C1 segment of cervical spinal cord (tissue), 14 donors: ENCODE results near the gene ZFP36L2.

Experiments
- DNase-seq, 14 donors: peaks; one replicate each; lab custom pipeline; 2025; lab: John Stamatoyannopoulos, UW

Gene ZFP36L2

DNA sequence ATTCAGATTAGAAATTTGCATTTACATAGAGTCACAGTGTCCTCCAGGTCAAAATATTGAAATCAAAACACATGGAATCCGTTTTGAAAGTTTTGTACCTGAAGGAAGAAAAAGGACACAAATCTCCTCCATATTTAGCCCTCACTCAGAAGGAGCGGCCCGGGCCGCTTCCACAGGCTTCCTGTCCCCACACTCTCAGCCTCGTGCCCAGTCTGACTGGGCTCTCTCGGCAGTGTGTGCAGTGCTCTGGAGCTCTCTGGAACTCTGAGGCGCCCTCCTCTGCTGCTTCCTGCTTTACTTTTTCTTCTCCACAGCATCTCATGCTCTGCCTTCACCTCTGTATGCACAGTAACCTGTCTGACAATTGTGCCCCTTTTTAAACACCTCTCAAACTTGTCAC, 22.2 kb upstream of the ZFP36L2 start:
- DNase-seq: no peak

GRCh38 chr2:43246641-43247040, 20.2 kb upstream of the ZFP36L2 start:
- DNase-seq: no peak

DNA sequence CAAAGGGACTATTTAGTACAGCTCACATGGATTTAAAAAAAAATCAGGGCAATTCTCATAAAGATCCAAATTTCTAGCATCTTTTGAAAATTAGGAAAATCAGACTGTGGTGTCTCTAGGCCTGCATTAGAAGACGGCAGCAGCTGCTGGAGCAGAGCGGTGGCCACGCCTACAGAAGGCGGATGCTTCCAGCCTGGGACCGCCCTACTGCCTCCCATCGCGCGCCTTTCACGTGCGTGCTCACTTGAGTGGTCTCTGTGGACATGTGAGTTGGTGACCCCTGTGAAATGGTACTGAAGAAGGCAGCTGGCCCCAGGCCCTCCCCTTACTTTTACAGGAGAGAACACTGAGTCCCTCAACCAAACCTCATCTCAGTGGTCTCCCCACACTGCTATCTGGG, 15.2 kb upstream of the ZFP36L2 start:
- no peak for DNase-seq

GRCh38 chr2:43240766-43241150, 14.4 kb upstream of the ZFP36L2 start:
- DNase-seq: no peak

- peak in 2 of 14 donors; percentile 23 to 27 for DNase-seq
These were observed 13.8 kb upstream of the ZFP36L2 start for GRCh38 chr2:43239981-43240765.

- DNase-seq: no peak
These were observed 12.4 kb upstream of the ZFP36L2 start for GRCh38 chr2:43238813-43239212.

- no peak for DNase-seq
These were observed 11.8 kb upstream of the ZFP36L2 start for GRCh38 chr2:43238176-43238575.

GRCh38 chr2:43233218-43234212, 7.1 kb upstream of the ZFP36L2 start:
- peak in 2 of 14 donors; percentile 24 to 27 for DNase-seq

DNA sequence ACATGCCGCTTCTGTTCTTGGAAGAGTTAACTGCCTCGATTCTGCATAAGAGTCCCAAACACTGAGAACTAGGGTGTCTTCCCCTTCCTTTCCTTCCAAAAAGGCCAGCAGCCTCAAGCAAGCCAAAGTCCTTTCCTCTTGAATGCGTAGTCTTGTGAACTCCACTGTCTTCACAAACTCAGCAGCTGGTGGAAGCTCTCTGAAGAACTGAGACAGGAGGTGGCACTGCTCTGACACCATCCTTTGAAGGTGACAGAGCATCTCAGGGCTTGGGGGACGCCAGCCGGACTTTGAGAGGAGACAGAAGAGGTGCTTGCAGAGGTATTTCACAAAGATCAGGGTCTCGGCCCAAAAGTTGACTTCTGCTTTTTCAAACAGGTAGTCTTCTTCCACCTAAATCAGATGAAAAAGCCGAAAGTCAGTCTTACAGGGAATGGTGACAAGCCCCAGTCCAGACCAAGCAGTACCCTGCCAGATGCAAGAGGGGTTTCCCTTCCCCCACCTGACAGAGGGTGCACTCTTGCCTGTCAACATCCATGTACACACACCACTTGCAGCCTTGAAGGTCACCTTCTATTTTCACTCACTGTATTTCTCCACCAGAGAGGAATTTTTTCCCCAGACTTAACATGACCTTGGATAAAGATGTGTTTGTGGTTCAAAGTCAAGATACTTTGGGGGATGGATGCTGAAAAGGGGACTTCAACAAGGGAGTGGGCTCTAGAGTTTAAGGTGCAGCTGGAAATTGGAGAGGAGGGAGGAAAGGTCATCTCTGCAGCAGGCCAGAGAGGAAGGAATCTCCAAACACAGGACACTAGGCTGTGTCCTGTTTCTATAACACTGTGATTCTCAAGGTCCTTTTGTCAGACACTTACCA, 4.8 kb upstream of the ZFP36L2 start:
- peak in 1 of 14 donors; percentile 13 for DNase-seq

- DNase-seq: no peak
These were observed 4.0 kb upstream of the ZFP36L2 start for GRCh38 chr2:43230351-43230885.

- no peak for DNase-seq
These were observed 2.6 kb upstream of the ZFP36L2 start for GRCh38 chr2:43228756-43229659.

GRCh38 chr2:43228321-43228751, 1.9 kb upstream of the ZFP36L2 start:
- peak in 1 of 14 donors; percentile 6 for DNase-seq

DNA sequence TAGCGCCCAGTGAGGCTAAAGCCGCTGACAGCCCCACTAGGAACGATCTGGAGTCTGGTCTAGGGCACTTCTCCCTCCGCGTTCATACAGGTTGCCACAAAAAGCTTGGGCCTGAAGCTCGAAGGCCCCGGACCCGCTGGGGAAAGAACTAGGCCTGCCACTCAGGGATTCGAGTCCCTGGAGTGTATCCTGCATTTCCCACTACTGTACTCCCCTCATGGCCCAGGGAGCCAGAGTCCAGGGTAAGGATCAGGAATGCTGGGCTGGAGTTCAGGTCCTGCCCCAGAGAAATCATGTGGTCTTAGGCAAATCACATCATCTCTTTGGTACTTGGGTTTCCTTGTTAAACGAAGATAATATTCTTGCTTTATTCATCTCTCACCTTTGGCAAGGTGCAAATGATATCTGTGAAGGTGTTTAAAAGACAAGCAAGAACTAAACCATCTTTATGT, 1.4 kb upstream of the ZFP36L2 start:
- DNase-seq: no peak

DNA sequence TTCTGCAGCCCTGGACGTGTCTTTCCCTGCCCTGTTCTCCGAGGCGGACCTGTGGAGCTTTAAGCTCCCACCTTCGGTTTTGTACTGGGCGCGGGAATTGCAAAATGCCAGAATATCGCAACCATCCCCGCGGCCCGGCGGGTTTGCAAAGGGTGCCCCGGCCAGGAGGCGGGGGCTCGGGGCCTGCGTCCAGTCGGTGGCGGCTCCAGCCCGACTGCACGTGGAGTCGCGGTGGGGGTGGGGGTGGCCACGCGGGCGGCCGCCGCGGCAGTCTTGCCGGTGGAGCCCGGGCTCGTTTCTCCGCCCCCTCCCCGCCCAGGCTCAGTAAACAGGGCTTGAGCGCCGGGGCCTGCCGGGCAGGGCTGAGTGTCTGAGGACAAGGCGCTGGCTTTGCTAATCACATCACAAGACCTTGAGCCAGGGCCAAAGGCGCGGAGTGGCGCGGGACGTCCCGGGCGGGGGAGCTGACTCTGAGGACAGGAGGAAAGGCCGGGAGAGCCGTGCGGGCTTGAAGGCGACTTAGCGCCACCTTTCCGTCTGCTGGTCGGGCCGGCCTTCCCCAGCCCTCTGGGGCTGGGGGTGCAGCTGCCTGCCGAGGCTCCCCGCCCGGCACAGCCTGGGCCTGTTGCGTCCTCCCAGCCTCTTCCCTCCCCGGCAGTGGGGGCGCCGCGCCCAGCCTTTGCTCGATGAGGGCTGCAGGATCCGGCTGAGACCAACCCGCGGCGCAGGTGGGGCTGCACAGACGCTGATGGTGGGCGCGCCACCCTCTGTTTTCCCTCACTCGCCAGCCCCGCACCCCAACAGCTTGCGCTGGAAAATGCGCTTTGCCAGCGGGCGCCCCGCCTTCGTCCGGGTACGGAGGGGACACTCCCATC, 786 bp upstream of the ZFP36L2 start:
- DNase-seq: peak; percentile 54 to 95 (median 87)

DNA sequence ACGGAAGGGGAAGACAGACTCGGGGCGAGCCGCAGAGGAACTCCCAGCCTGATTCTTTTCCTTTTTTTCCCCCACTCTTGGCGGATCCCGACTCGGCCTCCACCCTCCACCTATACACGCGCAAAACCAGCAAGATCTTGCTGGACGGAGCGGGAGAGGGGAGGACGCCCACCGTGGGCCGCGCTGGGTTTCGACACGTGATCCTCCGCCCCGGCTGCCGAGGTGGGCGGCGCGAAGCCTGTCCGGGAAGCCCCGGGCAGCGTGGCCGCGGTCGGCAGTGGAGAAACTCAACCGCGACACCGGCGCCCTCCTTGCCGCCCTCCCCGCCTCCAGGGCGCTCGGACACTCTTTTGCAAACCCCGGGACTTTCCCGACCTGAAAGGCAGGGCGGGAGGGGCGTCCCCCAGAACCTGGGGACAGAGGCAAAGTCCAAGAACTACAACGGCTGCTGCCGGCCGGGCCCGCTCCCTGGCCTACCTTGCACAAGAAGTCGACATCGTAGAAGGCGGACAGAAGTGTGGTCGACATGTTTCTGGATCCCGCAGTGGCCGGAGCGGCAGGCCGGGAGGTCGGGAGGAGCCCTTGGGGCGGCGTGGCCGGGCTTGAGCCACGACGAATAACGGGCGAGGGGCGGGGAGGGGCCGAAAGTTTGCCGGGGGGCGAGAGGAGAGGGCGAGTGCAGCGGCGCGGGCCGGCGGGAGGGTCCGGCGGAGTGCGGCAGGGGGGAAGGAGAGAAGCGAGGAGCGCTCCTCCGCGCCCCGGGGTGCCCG, 433 bp downstream of the ZFP36L2 start:
- peak in 11 of 14 donors; percentile 61 to 86 (median 72) for DNase-seq

DNA sequence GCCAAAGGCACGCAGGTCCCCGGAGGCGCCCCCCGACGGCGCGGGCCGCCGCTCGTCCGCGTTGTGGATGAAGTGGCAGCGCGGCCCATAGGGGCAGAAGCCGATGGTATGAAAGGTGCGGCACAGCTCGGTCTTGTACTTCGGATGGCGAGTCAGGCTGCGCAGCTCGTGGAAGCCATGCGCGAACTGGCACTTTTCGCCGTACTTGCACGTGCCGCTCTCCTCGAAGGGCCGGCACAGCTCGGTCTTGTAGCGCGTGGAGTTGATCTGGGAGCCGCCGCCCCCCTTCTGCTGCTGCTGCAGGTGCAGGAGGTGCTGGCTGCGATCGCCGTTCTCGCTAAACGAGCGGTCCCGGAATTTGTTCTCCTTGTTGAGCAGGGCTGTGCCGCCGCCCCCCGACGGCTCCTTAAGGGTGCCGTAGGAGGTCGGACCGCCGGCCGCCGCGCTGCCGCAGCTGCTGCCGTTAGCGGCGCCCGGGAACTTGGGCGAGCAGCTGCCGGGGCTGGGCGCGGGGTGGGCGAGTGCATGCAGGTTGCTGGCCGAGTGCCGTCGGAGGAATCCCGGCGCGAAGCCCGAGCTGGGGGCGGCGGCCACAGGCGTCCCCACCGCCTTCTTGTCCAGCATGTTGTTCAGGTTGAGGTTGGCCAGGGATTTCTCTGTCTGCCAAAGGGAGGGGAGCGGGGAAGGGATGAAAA, 1.2 kb downstream of the ZFP36L2 start:
- peak in 9 of 14 donors; percentile 50 to 79 (median 66) for DNase-seq

DNA sequence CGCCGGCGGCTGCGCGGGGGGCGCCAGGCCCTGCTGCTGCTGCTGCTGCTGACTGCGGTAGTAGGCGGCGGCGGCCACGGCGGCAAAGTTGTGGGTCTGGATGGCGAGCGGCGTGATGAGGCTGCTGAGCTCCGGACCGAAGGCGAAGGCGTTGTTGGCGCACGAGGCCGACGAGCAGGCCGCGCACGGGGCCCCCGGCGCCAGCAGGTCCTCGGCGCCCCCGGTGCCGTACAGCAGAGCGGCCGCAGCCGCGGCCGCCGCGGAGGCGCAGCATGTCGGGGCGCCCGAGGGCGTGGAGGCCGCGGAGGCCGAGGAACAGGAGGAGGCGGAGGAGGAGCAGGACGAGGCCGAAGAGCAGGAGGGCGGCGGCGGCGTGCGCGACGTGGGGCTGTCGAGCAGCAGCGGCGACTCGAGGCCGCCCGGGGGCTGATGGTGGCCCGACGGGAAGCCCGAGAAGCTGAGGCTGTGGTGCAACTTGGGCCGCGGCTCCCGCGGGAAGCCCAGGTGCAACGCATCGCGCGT, 1.8 kb downstream of the ZFP36L2 start:
- DNase-seq: peak in 4 of 14 donors; percentile 41 to 71 (median 55)
